ENCODE data around the gene CH25H.
"Not testable (repeated sequence)": the region's sequence is repeated elsewhere in the genome, so short reads cannot be mapped to it uniquely, and the experiment has no call there.

Gene CH25H

DNA sequence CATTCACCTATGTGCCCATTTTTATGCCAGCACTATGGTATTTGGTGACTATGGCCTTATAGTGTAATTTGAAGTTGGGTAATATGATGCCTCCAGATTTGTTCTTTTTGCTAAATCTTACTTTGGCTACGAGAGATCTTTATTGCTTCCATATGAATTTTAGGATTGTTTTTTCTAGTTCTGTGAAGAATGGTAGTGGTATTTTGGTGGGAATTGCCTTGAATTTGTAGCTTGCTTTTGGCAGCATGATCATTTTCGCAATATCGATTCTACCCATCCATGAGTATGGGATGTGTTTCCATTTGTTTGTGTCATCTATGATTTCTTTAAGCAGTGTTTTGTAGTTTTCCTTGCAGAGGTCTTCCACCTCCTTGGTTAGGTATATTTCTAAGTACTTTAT is 15.8 kb downstream of the CH25H start:
- DNase-seq, result not testable (repeated sequence)

DNA sequence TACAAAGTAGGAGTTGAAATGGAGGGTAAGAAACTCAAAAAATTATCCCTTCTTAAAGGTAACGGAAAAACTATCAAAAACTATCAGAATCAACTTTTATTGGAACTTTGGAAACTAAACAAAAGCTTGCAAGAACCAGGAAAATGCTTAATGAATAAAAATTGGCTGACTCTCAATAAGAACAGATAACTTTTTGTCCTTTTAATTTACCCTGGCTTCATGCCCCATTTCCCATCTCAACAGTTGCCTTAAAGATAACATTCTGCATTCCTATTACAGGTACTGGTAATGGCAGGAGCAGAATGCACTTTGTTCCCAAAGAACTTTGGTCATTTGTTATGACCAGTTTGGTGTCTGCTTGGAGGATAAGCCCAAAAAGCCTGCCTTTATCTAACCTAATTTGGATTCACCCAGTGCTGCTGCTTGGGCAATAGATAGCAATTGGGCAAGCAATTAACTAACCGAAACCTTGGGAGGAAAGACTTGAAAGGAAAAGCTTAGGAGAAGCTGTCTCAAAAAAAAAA is 17.8 kb downstream of the CH25H start:
- no peak for DNase-seq

DNA sequence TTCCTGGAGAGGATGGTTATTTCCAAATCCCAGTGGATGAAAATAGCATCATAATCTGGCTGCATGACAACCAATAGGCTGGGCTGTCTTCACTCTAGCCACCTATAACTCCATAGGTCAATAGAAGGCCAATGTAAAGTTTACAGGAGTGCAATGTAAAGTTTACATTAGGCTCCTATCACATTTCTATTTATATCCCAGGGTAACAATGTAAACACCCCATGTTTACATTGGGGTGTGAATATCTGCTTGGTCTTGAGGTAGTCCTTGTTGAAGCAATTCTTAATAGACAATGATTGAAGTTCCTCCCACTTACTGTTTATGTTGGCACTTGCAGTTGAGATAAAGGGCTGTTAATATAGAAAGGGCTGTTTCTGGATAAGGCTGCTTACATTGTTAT is 21.5 kb downstream of the CH25H start:
- no peak for DNase-seq

DNA sequence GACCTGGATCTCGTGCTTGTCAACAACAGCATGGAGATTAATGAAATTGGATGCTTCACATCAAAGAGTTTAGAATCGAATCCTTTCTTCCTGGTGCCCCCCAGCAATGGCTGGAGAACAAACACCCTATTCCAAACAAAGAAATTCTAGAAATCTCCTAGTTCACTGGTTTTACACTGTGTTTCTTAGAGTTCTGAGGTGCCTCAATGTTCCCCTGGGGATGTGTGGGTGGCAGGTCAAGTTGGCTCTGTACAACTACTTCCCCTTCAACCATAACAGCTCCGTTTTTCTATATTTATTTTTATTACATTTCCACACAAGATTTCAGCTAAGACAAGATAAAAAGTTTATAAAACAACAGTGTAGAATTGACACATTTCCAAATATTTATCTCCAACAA is 22.5 kb downstream of the CH25H start:
- DNase-seq, result no peak

DNA sequence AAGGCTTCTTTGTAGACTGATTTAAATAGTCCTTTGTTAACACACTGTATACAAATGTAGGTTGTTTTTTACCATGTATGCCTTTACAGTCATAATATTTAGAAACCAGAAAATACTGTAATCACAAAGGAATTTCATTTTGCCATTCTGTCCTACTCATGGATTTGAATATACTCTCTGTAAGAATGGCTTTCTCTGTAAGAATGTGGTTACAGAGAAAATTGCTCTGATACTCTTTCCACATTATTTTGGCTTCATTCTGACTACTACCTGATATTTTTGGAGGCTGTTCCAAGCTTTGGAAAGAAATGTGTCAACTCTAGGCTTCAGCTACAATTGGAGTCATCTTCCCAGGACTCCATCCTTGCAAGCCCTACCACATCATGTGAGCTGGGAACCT is 23.5 kb downstream of the CH25H start:
- DNase-seq, result no peak

DNA sequence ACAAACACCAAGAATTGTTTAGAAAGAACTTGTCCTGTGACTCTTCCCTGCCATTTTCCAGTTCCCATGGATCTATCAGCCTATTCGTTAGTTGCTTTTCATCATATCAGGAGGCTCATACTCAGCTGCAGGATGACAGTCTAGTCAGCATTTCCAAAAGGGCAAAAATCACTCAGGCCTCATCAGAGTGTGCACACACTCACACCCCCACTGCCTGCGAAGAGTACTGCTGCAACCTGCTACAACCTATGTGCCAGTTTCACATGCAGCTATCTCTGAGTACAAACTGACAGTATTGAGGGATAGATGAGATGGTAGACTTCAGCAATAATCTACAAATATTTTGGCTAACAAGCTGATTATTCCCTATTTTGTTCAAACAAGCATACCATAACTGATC is 24.2 kb downstream of the CH25H start:
- peak; percentile 12 for DNase-seq

DNA sequence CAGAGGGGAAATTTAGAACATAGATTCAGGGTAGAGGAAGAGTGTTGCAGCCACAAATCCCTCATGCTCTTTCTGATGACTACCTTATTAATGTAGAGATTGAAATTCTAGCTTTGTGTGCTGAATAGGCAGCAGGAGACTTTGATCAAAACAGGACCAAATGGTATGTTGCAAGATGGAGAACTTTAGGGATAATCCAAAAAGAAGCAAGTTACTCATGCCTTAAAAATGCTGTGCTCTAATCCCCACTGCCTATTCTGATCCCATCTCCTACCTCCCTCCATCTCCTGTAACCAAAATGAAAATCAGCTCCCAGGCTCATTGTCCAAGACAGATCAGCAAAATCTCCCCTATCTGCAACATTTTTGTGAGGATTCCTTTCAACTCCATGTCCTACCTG is 31.3 kb downstream of the CH25H start:
- no peak for DNase-seq

DNA sequence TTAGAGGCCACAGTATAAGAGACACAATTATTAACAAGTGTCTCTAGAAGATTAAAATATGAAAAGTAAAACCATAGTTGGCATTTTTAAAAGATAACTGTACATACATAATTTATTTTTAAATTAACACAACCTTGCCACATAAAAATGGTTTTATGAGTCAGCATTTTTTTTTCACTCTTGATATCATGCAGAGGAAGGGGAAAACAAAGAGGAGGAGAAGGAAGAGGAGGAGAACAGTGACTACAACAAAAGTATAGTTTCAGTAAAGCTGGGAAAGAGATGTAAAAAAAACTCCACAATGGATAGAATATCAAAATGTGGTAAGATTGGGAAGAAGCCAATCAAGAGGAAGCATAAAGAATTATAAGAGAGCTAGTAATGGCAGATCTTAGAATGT is 34.0 kb downstream of the CH25H start:
- no peak for DNase-seq

DNA sequence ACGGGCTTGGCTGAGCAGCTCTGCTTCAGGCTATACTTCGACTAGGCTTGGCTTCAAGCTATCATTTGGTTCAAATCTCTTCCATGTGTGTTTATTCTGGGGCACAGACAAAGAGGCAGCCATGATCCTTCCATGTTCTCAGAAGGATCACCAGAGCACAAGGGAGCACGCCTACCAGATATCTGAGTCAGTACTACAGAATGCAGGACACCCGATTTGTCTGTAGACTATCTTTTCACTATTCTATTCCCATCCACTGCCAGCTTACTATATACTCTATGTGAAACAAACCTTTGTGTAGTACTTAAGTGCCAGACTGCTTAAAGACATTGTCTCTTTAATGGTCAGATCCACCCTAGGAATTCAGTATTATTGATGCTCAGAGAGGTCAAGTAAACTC is 35.1 kb downstream of the CH25H start:
- no peak for DNase-seq

DNA sequence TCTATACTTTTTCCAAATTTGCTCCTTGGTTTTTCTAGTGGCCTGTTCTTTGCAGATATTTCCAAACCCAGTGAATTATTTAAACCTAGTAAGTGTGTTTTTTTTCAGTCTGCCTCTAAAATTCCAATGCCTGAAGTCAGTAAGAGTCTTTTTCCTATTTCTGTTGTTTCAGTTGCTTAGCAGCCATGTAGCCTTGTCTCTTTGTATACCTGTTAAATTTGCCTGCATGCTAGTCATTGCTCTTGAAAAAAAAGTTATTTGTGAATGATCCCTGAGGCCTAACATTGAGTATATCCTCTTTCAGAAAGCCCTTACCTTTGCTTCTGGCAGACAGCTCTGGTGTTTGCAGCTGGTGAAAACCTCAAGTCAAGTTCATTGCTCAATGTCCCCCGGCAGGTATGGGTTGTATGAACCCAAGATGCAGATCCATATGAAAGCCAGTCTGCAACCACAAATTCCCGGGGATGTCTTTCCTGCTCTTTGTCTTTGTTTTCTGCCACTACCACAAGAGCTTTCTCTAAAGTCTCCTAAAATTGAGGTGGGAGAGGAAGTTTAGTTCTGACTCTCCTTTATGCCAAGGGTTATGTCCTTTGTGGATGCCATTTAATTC is 35.7 kb downstream of the CH25H start:
- no peak for DNase-seq

DNA sequence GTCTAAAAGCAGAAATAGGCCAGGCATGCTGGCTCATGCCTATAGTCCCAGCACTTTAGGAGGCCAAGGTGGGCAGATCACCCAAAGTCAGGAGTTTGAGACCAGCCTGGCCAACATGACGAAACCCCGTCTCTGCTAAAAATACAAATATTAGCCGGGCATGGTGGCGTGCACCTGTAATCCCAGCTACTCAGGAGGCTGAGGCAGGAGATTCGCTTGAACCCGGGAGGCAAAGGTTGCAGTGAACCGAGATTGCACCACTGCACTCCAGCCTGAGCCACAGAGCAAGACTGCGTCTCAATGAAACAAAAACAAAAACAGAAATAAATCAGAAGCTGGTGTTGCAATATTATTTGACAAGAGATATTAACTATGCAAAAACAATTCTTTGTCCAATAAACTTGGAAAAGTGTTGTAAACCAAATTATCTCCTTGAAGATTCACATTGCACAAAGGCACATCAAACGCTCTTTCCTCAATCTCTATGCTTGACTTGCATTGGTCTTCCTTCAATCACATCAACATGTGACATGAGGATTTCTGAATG is 38.7 kb downstream of the CH25H start:
- DNase-seq, result not testable (repeated sequence)

DNA sequence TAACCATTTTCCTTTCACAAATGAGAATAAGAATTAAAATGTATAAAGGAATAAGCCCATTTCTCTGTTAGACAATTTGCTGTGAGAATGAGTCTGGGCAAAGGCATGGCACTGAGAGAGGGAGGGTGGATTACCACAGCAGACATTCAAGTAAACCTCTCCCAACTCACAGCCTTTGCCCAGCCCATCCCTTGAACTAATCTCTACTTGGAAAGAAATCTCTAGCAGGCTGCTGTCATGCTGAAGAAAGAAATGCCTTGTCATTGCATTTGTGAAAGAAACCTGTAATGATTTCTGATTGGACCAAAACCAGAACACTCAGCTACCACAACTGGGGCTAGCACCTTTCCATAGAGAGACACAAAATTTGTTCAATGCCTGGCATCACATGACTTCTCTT is 39.2 kb downstream of the CH25H start:
- no peak for DNase-seq

DNA sequence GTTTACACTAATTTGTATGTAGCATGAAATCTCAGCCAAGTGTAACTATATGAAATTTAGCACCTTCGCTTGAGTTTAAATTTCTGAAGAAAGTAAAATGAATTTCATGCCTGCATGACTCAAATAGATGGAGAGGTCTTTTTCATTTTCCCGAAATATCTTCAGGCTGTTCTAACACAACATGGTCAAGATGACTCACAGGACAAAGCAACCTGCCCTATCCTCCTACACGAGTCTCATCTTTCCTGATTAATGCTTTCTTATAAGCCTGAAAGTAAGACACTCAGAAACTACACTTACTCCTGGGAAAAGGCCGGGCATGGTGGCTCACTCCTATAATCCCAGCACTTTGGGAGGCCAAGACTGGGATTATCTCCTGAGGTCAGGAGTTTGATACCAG is 41.2 kb downstream of the CH25H start:
- DNase-seq, result no peak

DNA sequence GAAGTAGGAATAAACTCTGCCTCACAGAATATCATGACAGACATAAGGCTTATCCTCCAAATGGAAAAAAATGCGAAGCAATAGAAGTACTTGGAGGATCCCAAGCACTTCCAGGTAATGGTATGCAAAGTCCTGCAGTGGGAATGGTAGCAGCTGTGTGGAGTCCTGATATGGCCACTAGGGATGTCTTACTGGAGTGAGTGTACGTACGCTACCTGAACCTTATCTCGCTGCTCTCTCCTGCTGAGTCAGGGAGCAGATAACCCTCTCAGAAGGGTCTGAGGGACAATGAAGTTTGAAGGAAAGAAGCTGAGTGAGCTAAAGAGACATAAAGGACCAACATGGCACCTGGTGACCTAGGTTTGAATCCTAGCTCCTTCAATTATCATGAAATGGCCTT is 42.2 kb downstream of the CH25H start:
- no peak for DNase-seq

DNA sequence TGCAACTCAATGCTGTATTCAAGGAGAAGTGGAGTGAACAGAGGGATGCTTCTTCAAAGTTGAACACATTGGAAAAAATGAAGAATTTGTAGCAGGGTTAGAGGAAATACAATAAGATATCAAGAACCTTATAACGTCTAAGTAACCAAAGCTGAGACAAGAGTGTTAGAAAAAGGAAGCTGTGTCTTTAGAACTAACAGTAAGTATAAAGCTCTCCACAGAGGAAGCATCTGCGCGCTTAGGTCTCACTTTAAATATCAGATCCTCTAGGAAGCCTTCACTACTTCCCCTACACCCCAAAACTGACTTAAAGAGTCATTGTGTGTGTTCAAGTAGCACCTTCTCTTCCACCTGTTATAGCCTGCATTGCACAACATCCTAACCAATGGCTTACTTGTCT is 43.0 kb downstream of the CH25H start:
- DNase-seq, result no peak

DNA sequence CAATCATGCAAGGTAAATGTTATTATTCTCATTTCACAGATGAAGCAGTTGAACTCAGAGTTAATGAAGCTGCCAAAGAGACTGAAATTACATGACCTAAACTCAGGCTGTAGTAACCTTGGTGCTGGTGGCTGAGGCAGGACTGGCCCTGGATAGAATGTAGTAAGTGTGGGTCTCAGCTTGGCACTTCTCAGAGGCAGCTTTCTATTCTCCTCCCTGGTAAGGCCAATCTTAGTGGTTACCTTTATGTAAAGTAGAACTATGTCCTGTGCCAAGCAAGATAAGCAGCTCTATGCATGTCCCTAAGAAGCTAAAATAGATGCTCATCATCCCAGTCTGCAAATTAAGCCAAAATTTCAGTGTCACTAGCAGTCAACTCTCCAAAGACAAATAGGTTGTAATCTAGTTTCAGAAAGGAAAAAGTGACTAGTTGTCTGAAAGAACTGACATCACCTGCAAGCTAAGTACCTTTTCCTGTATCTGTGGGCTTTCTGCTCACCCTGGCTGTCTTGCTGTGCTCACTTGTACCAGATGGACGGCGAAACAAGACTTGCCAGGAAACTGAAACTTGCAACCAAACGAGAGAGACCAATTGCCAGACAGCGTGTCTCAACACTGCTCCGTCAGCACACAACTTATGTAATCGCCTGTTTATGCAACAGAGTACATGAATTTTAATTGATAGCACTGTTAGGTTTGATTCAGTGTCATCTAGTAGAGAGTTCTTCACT is 43.7 kb downstream of the CH25H start:
- peak; percentile 69 for DNase-seq

DNA sequence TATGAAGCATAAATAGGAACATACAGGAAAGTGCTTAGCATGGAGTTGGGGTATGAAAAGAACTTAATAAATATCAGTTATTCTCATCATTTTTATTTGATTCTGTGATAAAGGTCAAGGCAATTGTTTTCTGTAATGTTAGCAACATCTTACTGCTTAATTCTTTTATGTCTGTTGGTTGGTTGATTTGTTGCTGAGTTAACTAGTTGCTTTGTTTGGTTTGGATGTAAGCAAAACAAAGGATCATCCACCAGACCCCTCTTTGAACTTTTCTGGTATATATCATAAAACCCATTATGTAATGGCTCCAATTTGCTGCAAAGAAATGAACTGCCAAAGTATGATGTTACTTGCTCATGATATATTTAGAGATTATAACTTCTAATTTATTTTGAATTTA is 44.5 kb downstream of the CH25H start:
- DNase-seq, result no peak

DNA sequence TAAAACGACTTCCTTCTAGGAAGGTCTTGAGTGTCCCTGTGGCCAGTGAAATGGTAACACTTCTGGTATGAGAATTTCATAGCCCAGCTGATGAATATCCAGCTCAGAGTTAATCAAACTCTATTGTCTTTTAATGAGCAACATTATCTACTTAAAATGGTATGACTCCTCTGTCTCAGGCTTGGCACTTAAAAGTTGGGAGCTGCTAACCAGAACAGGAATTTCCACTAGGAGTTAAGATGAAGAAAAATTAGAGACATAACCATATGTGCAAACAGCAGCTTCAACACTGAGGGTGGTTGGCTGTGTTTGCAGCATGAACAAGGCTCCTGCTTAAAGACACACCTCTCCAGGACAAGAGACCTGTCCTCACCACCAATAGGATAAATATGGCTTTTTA is 46.8 kb downstream of the CH25H start:
- DNase-seq, result no peak

DNA sequence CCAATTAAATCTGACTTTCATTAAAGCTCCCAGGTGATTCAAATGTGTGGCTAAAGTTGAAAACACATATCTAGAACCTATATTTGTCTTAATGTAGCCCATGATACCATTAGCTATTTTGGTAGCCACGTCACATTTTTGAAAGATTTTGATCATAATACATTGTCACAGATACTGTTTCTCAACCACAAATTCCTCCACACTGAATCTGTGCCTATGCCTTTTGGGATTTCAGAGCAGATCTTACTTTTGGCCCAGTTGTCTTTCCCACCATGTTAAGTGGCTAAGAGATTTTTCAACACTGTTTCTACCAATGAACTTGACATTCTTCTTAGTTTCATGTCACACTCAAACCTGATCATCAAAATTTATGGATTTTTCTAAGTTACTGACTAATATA is 47.4 kb downstream of the CH25H start:
- DNase-seq, result no peak

DNA sequence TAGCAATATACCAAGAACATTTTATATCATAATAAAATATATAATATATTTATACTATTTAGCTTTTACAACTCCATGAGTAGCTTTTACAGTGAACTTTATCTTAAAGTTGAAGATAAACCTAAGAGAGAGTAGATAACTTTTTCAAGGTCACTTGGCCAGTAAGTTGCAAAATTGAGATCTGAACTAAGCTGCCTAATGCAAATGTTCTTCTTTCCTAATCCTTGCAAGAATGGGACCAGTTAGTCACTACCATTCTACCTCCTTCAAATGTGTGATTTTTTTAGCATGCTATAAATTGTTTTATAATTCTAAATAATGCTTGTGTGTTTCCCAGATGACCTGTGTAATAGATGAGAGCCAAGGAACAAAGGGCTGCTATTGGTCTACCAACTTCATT is 47.8 kb downstream of the CH25H start:
- DNase-seq, result no peak

DNA sequence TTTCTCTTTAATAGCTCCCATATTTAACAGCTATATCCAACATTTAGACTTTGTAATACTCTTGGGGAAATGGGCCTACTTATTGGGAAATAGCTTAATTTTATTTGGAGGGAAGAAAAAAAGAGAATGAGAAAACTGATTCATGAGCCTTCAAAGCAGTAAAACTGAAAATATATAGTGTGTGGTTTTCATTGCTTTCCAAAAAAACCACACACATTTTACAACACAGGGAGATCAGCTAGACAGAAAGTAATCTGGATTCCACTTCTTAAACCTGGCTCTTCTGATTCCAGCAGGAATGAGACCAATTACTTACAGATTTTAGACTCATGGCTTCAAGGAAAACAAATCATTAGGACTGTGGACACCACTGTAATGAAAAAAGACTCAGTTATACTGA is 48.7 kb downstream of the CH25H start:
- no peak for DNase-seq

DNA sequence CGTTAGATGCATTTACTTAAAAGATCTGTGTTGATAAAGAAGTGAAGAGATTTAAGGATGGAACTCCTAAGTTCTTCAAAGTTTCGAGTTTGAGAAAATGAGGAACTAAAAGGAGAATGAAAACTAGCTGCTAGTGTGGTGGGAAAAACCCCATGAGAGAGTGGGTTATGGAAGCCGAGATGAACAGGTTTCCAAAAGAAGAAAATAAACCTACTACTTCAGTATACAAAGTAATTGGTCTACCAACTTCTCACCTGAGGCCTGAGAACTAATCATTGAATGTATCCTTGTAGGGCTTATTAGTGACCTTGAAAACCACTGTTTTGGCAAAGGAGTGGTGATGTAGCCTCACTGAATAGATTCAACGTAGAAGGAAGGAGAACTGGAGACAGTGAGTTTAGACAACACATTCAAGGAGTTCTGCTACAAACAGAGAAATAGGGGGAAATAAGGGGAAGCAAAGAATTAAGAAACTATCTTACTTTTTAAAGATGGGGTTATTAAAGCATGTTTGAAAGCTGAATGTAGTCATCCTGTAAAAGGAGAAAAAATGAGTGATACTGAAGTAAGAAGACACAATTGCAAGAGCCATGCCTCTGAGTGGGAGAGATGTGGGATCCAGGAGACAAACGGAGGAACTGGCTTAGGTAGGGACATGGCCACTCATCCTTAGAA is 50.8 kb downstream of the CH25H start:
- no peak for DNase-seq
